HG03354 (cell line): ENCODE data around the gene GLB1L2.

Source experiments
- ATAC-seq: cut with Tn5 transposase; IDR thresholded peaks from one replicate; pipeline ENCODE4 v1.9.1; 2021; ENCODE audit warnings: mild to moderate bottlenecking; ENCODE audit not compliant: unreplicated experiment, poor library complexity, severe bottlenecking

The GLB1L2 gene

DNA sequence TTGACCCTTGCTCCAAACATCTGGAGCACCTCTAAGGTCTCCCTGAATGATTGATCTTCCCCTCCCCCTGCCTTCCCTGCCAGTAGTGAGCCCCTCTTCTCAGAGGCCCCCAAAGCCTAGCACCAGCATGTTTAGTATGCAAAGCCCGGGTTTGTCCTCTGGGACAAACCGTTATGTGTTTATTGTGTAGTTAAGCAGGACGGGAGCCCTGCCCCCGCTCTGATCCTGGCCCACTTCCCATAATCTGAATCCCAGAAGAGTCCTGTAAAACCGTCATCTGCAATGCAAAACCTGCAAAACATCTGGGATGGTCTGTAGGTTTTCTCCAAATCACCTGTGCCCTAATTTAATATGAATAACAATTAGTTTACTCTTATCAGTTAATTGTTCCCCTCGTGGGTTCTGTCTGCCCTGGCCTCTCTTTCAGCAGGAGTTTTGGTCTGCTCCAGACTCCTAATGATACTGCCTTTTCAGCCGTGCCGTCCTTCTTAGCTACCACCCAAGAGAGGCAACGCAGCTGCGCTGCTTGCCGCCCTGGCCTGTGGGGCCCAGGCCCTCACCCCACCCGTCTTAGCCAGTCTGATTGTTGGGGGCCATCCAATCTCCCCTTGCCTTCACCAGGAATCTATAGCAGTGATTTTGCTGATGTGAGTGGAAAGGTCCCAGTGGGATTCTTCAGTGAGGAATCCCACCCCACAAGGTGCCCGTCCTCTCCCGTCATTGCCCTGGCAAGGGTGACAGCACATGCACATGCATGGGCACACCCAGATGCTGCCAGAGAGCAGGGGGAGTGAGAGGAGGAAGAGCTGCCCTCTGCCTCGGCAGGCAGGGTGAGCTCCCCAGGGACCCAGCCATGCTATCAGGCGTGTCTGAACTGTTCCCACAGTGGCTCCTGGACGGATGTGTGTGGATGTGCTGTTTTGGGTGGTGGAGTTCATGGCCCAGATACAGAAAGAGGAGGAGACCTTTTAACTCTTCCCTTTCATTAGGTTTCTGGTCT, 83.3 kb downstream of the GLB1L2 start:
- ATAC-seq: no peak

DNA sequence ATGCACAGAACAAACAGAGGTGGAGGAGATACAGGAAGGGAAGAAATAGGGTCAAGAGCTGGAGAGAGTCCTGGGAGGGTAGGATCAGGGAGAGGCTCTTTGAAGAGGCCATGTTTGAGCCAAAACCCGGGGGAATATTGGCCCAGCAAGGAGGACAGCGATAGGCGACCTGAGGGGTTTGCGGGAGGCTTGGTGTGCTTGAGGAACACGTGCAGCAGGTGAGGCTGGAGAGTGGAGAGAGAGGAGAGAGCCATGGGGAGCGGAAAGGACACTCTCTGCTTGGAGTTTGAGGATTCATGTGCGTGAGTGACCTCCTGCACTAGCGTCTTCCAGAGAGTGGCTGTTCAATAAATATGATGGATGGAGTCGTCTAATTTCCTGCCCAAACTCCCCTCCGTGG, 84.9 kb downstream of the GLB1L2 start:
- ATAC-seq: no peak

- ATAC-seq: no peak
These were observed 86.4 kb downstream of the GLB1L2 start for GRCh38 chr11:134417871-134418840.

DNA sequence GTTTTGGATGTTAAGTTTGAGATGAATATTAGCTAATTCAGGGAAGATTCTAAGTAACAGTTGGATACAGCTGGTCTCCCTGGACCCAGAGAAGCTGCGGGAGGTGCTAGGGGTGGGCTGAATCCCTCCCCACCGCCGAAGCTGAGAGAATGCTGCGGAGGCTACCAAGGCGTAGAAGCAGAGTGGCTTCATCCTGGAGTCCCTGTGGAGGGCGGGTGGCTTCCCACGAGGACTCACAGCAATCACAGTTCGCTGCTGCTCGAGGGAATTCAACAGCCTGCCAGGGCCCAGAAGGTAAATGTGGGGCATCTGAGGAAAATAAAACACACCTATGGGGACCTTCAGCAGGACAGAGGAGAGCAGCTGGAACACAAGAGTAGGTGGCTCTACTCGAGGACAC, 91.3 kb downstream of the GLB1L2 start:
- ATAC-seq: no peak

- ATAC-seq: no peak
These were observed 93.6 kb downstream of the GLB1L2 start for GRCh38 chr11:134425413-134425812.
